CD4-positive, CD25-positive, alpha-beta regulatory T cell (primary cell): ENCODE measurements around the gene SMPD4. TPM values are rescaled to one million over a fixed set of nuclear protein-coding genes. Genes with fewer than 3 reads are reported as not detected.
"Not testable (repeated sequence)": the region's sequence is repeated elsewhere in the genome, so short reads cannot be mapped to it uniquely, and the experiment has no call there.

Experiments
- ATAC-seq, 2 donors: fragments of 150-1000 bp; cut with Tn5 transposase; one replicate each; pipeline ENCODE4 v1.10.0; 2021; ENCODE audit warnings: low read depth in 2 of 2, moderate number of reproducible peaks in 2 of 2, moderate library complexity in 1 of 2
- DNase-seq, 3 donors: peaks; one replicate each; pipeline versions ENCODE4 v3.0.0 to v3.0.0-alpha.2; 2012 to 2022; ENCODE audit warnings: mixed read lengths in 1 of 3
- H3K27ac ChIP-seq: one replicate; pipeline ENCODE4 v1.7.0; 2013; ENCODE audit warnings: mild to moderate bottlenecking, low read length; ENCODE audit not compliant: insufficient read depth, poor library complexity, severe bottlenecking
- H3K27me3 ChIP-seq: one replicate; pipeline ENCODE4 v1.7.0; 2013; ENCODE audit warnings: low read length; ENCODE audit not compliant: control insufficient read depth, insufficient read depth
- H3K36me3 ChIP-seq: one replicate; pipeline ENCODE4 v1.7.0; 2013; ENCODE audit warnings: mild to moderate bottlenecking, low read length, moderate library complexity; ENCODE audit not compliant: control insufficient read depth, insufficient read depth
- H3K4me1 ChIP-seq: 2 replicates; pipeline ENCODE4 v1.7.0; 2013; ENCODE audit warnings: mild to moderate bottlenecking, low read length; ENCODE audit not compliant: insufficient read depth, control insufficient read depth, poor library complexity, severe bottlenecking
- H3K4me3 ChIP-seq: one replicate; pipeline ENCODE4 v1.7.0; 2013; ENCODE audit warnings: low read depth, mild to moderate bottlenecking, low read length, moderate library complexity
- H3K9me3 ChIP-seq, 2 experiments: 1 replicate in 1 of 2; 2 replicates in 1 of 2; pipeline ENCODE4 v1.7.0; 2013; ENCODE audit warnings: low read length in 2 of 2, mild to moderate bottlenecking in 1 of 2, moderate library complexity in 1 of 2; ENCODE audit not compliant: control insufficient read depth in 2 of 2
- H3K27ac Mint-ChIP-seq, 3 donors: one replicate each; pipeline ENCODE4 v1.8.0; 2020 to 2022; ENCODE audit warnings: mild to moderate bottlenecking in 3 of 3, mixed read lengths in 3 of 3, moderate library complexity in 2 of 3
- H3K27me3 Mint-ChIP-seq: one replicate; pipeline ENCODE4 v1.8.0; 2022; ENCODE audit warnings: mild to moderate bottlenecking, mixed read lengths
- H3K36me3 Mint-ChIP-seq: one replicate; pipeline ENCODE4 v1.8.0; 2020; ENCODE audit warnings: mixed read lengths
- H3K4me1 Mint-ChIP-seq, 4 donors: one replicate each; pipeline ENCODE4 v1.8.0; 2020 to 2022; ENCODE audit warnings: mixed read lengths in 4 of 4, mild to moderate bottlenecking in 1 of 4
- H3K4me3 Mint-ChIP-seq, 4 donors: one replicate each; pipeline ENCODE4 v1.8.0; 2020 to 2022; ENCODE audit warnings: mild to moderate bottlenecking in 4 of 4, mixed read lengths in 4 of 4, moderate library complexity in 3 of 4
- H3K9me3 Mint-ChIP-seq, 7 donors: one replicate each; pipeline ENCODE4 v1.8.0; 2020 to 2022; ENCODE audit warnings: mixed read lengths in 7 of 7, mild to moderate bottlenecking in 3 of 7, moderate library complexity in 2 of 7
- polyA plus RNA-seq, 4 donors: library from polyadenylated mRNA; unstranded; fragments of 300-500 nt; fragmentation: Illumina TruSeq; gene quantifications; one replicate each; pipeline ENCODE4 v1.2.3, GENCODE V29; 2021
- total RNA-seq: library from RNA; stranded (reverse); gene quantifications from one replicate; pipeline ENCODE4 v1.2.3, GENCODE V29; 2022

The SMPD4 gene
- total and polyA plus RNA-seq, 5 donors from 2014 or later: 22.4 to 78.7 (median 31.3) TPM

- Mint-ChIP-seq H3K9me3 (peaks cover 0 to 2% (median 0%) of the 10 kb centered on the region in 7 donors), H3K4me3 (no peak overlapping the region), H3K27ac (peak overlapping the region in 1 of 3 donors; percentile 79), H3K27me3 (peaks cover 16% of the 10 kb centered on the region), H3K4me1 (no peaks in the 10 kb centered on the region), H3K36me3 (peaks cover 6% of the 10 kb centered on the region)
- H3K27ac ChIP-seq: no peak overlapping the region
- no peaks in the 10 kb centered on the region for H3K4me1 ChIP-seq
- no peaks in the 10 kb centered on the region for H3K27me3 ChIP-seq
- H3K36me3 ChIP-seq: peaks cover 13% of the 10 kb centered on the region
- no peak for ATAC-seq
- no peak overlapping the region for H3K4me3 ChIP-seq
- H3K9me3 ChIP-seq: no peaks in the 10 kb centered on the region
- no peak for DNase-seq
These were observed 30.9 kb downstream of the SMPD4 start for GRCh38 chr2:130150181-130151144.

- not testable (repeated sequence) for H3K4me1 Mint-ChIP-seq, ATAC-seq, H3K36me3 Mint-ChIP-seq, H3K4me3 ChIP-seq, H3K9me3 Mint-ChIP-seq, H3K27ac ChIP-seq, H3K27me3 ChIP-seq, H3K27ac Mint-ChIP-seq, H3K4me3 Mint-ChIP-seq, H3K4me1 ChIP-seq, DNase-seq, H3K36me3 ChIP-seq, H3K9me3 ChIP-seq
- H3K27me3 Mint-ChIP-seq: peaks cover 17% of the 10 kb centered on the region
These were observed 32.9 kb downstream of the SMPD4 start for GRCh38 chr2:130148515-130148914.

GRCh38 chr2:130145006-130145414, 36.4 kb downstream of the SMPD4 start, which contains the start of gene CCDC74B:
Gene CCDC74B, minus strand, starts transcription at chr2:130145112. Its CDS starts 116 bp downstream, at chr2:130144996.
- H3K9me3 ChIP-seq, H3K27ac ChIP-seq, H3K36me3 Mint-ChIP-seq, H3K27me3 ChIP-seq, H3K36me3 ChIP-seq, H3K4me3 ChIP-seq, H3K9me3 Mint-ChIP-seq, H3K4me1 ChIP-seq: not testable (repeated sequence)
- peak; percentile 74 to 78 for ATAC-seq
- Mint-ChIP-seq H3K27ac (peak within 1 kb of the TSS in 1 of 3 donors; percentile 38), H3K27me3 (peaks cover 20% of the 10 kb centered on the region), H3K4me3 (peak within 1 kb of the TSS; percentile 63 to 87 (median 72)), H3K4me1 (peaks cover 0 to 13% (median 0%) of the 10 kb centered on the region in 4 donors)
- peak; percentile 38 to 57 (median 40) for DNase-seq

GRCh38 chr2:130143266-130144039, 37.9 kb downstream of the SMPD4 start:
- not testable (repeated sequence) for H3K4me3 ChIP-seq, H3K9me3 ChIP-seq, H3K9me3 Mint-ChIP-seq, H3K27ac ChIP-seq, H3K36me3 Mint-ChIP-seq, H3K36me3 ChIP-seq, DNase-seq, ATAC-seq, H3K27ac Mint-ChIP-seq, H3K4me1 ChIP-seq, H3K27me3 ChIP-seq
- H3K4me3 Mint-ChIP-seq: peak overlapping the region; percentile 64 to 74 (median 70)
- peaks cover 20% of the 10 kb centered on the region for H3K27me3 Mint-ChIP-seq
- H3K4me1 Mint-ChIP-seq: peaks cover 0 to 13% (median 0%) of the 10 kb centered on the region in 4 donors

- H3K27ac Mint-ChIP-seq, ATAC-seq, H3K9me3 ChIP-seq: not testable (repeated sequence)
These were observed 38.8 kb downstream of the SMPD4 start for GRCh38 chr2:130142396-130143265.

GRCh38 chr2:130141645-130142370, 39.6 kb downstream of the SMPD4 start:
- ATAC-seq, H3K4me1 ChIP-seq, H3K27me3 ChIP-seq, H3K36me3 Mint-ChIP-seq, H3K36me3 ChIP-seq, H3K4me3 ChIP-seq, H3K9me3 Mint-ChIP-seq, H3K27ac Mint-ChIP-seq, DNase-seq, H3K9me3 ChIP-seq, H3K4me3 Mint-ChIP-seq, H3K27ac ChIP-seq: not testable (repeated sequence)
- peaks cover 18% of the 10 kb centered on the region for H3K27me3 Mint-ChIP-seq
- H3K4me1 Mint-ChIP-seq: peaks cover 0 to 13% (median 0%) of the 10 kb centered on the region in 4 donors

More at GRCh38 chr2:130142396-130143265, 38.8 kb downstream of the SMPD4 start:
- H3K27ac ChIP-seq, H3K36me3 ChIP-seq, H3K36me3 Mint-ChIP-seq, H3K27me3 ChIP-seq, H3K4me3 ChIP-seq, DNase-seq, H3K9me3 Mint-ChIP-seq, H3K4me1 ChIP-seq: not testable (repeated sequence)
- Mint-ChIP-seq H3K27me3 (peaks cover 23% of the 10 kb centered on the region), H3K4me1 (peaks cover 0 to 13% (median 0%) of the 10 kb centered on the region in 4 donors), H3K4me3 (peak overlapping the region in 1 of 4 donors; percentile 69)
